COLO829 (cell line): ENCODE results near the gene MSL1.

ENCODE experiments used
- DNase-seq: peaks from one replicate; pipeline ENCODE4 v3.0.0; 2012; ENCODE audit warnings: low spot score

Gene MSL1

DNA sequence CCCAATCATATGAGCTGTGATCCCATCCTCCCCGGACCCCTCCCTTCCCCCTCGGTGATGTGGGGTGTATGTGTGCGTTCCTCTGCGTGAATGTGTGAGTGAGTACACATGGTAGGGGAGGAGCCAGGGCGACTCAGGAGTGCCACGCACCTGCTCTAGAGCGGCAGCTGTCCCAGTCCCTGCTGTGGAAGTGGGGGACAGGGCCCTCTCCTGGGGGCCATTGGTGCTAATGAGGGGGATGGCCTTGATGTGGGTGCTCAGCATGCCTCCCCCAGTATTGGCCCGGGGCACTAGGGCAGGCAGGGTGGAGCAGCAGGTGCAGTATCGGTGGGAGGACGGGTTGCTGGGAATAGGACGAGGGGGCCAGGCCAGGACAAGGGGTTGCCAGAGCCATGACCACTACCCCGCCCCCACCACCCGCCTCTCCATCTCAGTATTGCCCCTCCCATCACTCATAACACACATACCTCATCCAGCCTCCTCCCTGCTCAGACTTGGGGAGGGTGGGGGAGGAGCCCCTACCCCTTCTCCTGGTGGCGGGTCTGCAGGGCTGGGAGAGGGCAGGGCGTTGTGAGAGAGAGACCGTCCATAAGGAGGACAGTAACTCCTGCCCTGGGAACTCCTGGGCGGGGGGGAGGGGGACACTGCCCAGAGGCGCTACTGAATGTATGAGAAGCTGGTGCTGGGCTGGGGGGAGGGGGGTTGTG lies 29.9 kb upstream of the MSL1 start:
- no peak for DNase-seq

DNA sequence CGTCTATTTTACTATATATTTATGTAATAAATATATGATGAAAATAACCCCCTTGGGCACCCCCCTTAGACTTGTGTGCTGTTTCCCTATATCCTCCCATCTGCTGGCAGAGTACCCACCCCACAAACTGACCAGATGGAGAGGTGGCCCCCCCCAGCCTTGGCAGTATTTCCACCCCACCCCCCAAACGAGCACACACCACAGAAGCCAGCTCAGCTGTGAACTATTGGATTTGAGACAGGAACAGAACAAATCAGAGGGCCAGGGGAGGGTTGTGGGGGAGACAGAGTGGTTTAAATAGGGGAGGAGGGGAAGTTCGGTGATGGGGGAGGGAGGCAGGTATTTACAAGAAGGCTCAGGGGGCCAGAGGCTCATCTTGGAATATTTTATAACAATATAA lies 29.2 kb upstream of the MSL1 start:
- DNase-seq, result no peak

DNA sequence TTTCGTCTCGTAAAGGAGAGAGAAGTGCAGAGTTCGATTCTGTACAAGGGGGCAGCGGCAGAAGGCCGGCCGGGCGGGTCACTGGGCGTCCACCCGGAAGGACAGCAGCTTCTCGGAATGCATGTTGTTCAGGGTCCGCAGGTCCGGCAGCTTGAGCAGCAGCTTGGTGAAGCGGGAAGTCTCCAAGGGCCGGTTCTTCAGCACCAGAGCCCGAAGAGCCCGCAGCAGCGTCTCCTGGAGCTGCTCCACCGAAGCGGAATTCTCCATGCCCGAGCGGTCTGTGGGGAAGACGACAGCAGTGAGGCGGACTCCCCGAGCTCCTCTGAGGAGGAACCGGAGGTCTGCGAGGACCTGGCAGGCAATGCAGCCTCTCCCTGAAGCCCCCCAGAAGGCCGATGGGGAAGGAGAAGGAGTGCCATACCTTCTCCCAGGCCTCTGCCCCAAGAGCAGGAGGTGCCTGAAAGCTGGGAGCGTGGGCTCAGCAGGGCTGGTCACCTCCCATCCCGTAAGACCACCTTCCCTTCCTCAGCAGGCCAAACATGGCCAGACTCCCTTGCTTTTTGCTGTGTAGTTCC lies 28.7 kb upstream of the MSL1 start:
- DNase-seq, result no peak

DNA sequence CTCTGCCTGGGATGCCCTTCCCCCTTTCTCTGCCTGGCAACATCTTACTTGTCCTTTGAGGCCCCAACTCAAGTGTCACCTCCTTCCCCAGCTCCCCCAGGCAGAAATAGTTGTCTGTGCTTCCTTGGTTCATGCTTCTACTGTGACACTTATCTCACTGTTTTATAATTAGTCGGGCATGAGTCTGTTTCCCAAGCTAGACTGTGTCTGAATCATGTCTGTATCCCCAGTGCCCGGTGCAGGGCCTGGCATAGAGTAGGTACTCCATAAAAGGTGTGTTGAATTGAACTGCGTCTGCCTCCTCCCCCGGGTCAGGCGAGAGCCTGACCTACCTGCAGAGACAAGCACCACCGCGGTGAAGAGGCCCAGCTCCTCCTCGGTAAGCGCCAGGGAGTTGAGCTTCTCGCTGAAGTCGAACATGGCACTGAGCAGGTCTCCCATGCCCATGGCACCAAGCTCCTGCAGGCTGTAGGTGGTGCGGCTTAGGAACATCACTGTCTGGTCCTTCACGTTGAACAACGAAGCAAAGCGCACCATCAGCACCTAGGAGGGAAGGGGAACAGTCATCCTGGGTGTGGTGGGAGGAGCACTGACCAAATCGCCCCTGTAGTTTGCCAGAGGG lies 28.1 kb upstream of the MSL1 start:
- DNase-seq, result no peak

DNA sequence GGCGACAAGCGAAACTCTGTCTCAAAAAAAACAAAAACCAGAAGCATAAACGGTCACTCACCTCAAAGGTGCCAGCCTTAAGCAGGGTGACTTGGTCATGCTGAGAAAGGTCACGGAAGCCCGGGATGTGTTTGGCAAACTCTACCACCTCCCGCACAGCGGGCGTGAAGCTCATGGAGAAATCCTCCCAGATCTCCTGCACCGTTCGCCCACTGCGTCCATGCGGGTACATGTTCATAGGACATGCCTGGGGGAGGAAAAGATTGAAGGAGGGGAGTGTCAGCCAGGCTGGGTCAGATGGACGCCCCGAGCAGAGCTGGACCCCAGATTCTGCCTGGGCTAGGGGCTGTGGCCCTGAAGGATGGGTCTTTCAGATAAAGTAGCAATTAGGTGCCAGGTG lies 26.9 kb upstream of the MSL1 start:
- DNase-seq, result no peak

DNA sequence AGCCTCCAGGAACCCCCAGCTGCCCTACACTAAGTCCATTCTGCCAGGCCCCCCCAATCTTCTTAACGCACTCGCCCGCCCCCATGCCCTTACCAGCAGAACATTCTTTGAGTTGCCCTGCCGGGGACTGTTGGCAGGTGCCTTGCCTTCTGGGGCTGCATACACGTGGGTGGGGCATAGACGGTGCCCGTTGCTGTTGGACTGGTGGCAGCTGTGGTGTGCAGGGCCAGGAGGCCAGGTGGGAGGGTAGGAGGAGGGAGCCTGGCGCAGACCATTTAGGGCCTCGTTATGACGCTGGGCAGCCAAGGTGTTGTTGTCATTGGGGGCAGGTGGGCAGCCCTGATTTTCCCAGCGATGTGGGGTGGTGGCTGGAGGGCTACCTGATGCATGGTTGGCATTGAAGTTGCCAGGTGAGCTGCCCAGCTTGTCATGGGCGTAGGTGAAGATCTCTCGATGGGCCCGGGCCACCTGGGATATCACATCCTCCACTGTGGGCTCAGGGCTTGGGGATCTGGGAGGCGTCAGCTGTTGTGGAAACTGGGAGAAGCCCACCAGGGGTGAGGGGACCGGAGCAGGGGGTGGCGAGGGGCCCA lies 26.3 kb upstream of the MSL1 start:
- no peak for DNase-seq

DNA sequence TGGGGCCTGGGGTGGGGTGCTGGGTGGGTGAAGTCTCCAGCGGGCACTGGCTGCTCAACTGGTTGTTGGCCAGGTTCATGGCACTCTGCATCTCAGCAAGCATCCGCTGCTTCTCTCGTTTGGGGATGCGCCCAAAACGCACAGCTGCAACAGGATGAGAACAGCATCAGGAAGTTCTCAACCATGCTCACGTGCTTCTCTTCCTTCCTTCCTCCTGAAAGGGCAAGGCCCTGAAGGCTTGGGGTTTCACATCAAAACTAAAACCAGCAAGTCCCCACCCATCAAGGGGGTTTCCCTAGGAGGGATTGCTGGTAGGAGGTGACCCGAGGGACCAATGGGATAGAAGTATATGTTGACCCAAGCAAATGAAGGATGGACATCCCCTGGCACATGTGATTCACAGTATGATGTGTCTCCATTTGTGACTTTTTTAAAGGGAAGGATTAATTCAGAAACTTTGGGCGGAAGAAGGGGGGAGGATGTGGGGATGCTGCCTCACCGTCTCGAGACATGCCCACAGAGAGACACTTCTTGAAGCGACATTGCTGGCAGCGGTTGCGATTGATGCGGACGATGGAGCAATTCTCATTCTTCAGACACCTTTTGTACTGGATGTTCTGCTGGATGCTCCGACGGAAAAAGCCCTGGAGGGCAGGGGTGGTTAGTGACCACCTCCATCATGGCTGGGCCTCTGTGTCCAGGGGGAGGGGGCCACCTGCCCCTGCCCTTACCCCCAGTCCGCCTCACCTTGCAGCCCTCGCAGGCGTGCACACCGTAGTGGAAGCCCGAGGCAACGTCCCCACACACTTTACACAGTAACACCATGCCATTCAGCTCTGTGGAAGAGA lies 25.6 kb upstream of the MSL1 start:
- no peak for DNase-seq

DNA sequence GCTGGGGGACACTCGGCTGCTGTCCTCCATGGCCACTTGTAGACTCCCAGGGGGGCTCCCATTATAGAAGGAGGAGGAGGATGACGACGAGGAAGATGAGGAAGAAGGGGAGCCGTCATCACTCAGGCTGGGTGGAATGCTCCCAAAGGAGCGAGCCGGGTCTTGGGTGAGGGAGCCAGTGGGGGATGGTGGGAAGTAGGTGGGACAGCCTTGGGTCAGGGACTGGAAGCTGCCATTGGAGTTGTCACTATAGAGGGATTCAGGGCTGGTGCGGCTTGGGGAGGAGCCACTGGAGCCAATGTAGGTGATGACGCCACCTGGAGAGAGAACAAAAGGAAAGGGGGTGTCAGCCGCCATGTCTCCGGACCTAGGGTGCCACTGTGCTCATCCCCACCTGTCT lies 24.7 kb upstream of the MSL1 start:
- no peak for DNase-seq

DNA sequence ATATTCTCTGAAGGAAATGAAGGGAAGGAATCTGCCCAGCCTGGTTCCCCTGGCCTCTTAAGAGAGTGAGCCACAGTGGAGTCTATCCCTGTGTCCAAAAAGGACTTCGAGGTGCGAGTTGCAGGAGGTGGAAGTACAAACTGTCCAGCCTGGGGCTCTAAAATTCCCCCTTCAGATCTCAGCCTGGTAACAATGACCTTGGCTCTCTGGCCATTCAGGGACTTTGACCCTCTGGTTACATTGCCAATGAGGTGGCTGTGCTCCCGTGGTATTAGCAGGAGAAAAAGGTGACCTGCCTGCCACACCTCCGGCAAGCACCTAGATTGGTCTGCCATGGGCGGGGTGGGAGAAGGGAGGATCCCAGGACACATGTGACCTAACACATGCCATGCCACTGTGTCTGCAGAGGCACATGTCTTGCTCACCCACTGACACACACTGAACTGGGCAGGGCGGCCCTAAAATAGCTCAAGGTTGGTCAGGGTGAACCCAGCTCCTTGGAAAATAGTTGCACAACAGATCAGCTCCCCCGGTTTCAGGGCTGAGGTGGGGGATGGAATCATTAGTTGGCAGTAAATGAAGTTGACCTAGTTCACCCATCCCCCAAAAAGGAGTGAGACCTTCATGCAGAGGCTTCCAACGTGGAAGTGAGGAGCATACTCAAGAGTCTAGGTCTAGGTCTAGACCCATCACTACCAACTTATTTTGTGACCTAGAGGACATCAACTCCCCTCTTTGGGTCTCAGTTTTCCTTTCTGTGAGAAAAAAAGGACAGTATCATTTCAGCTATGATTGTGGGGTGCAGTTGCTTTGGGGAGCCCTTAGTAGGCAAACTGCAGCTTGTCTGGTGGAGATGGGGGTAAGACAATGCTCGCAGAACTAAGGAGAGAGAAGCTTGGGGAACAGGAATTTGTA lies 23.6 kb upstream of the MSL1 start:
- DNase-seq, result no peak

DNA sequence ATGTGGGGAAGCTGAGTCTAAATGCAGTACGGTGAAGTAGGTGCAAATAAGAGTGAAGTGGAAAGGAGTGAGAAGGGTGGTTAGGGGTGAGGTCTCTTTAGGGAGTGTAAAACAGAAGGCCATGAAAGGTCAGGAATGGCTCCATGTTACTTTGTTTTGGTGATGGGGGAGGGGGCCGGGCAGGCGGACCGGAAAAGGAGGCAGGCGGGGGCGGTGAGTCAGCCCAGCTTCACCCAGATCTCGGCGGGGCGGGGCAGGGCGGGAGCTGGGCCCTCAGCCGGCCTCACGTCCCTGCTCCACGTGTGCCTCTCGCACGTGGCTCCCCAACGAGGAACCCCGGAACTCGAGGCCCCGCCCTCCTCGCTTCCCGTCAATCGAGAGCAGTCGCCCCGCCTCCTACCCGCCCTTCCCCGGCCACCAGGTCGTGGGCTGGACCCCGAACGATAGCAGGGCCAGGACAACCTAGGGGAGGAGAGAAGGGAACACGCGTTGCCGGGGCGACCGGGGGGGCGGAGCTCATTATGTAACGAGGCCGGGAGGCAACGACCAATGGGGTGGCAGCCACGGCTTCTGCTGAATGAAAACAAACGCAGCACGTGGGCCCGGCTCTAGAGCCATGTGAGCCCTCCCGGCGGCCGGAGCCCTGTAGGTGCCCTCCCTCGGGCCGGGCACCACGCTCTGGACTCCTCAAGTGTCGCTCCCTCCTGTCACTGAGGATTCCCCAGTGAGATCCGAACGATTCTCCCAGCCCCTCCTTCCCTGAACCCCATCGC lies 22.7 kb upstream of the MSL1 start:
- DNase-seq, result peak; percentile 100

DNA sequence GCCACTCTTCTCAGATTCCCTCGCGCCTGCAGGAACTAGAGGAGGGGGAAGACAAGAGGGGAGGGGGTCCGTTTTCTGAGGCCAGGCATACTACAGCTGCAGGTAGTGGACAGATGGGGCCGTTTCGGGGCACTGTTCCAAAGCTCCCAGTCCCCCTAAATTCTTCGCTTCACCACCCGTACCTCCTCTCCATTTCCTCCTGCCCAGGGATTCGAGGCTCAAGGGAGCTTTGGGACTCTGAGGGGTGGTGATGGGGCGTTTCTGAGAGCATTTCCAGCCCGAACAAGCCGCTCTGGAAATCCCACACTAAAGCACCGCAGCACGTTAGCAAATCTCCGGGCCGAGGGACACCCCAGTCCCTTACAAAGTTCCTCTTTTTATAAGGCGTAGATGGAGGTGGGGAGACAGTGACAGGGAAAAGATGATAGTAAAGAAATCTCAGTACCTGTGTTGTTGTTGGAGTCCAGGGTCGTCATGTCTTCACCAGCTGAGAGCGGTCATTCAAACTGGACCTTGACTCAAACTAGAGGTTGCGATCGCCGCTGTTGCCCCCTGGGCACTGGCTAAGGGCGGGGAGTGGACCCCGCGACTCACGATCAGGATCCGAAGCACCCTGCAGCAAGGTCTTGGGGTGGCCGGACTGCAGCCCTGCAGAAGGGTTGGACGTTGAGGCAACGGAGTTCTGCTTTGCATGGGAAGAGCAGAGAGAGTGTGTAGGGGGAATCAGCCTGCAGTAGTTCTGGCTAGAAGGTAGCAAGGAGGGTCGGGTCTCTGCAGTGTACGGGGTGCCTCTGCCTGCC lies 22.0 kb upstream of the MSL1 start:
- DNase-seq, result no peak

DNA sequence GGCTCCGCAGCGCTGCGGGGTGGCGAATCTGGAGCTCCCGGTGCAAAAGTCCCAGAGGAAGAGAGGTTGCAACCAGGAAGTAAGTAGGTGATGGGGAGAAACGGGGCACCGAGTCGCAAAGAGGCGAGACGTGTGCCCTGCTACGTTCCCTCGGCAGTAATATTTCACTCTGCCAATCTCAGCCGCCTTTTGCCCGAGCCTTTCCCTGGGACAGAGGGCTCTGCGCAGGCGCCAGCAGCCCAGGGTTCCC lies 21.4 kb upstream of the MSL1 start, which contains the start of gene NR1D1:
Gene NR1D1, minus strand, starts transcription at position 171 of the 250 bp plus-strand sequence. CDS start 495 bp downstream, outside the sequence.
- DNase-seq, result no peak

DNA sequence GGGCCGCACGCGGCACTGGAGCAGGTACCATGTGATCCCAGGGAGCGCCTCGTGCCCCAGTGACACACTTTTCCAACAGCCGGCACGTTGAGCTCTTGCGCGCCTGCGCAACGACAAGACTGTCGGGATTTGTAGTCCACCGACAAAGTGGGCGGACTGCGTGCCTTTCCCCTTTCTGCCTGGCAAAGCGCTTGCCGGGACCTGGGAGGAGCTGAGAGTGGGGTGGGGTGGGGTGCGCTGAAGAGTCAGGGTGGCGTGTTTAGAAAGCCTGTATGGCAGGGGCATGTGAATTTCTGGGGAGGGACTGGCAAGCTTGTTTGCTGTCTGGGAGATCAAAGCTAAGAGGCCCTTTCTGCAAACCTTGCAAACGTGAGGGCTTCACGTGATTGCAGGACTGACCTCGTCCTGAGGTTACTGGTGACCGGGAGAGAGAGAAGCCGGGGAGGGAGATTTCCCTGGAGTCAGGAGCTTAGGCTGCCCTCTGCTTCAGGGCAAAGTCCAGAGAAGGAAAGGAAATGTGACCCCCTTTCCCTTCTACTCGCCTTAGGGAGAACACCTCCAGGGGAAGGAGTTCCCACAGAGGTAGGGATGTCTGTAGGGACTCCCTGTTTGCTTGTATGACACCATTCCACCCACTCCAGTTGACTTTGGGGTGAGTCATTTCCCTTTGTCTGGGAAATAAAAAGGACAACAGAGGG lies 21.0 kb upstream of the MSL1 start:
- DNase-seq, result peak; percentile 99

DNA sequence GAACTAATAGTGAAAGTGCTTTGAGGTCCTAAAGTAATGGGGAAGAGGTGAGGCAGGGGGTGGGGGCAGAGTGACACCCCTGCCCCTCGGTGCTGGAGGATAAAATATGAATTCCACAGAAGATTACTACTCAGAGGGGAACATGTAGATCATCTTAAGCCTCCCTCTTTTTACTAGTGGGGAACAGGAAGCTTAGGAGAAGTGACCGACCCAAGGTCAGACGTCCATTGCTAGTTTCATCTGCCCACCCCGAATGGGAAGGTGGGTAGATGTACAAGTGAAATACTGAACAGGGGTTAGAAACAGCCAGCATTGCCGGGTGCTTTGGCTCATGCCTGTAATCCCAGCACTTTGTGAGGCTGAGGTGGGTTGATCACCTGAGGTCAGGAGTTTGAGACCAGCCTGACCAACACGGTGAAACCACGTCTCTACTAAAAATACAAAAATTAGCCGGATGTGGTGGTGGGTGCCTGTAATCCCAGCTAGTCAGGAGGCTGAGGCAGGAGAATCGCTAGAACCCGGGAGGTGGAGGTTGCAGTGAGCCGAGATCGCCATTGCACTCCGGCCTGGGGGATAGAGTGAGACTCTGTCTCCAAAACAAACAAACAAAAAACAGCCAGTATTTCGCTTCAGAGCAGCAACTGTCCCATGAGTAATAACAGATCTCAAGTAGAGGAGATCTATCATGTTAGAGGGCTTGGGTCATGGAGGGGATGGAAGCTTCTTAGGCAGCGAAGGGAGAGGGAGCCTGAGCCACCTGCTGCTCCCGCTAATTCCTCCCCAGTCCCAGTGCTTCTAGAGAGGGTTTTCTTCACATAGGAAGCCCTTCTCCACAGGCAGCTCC lies 20.2 kb upstream of the MSL1 start:
- no peak for DNase-seq

DNA sequence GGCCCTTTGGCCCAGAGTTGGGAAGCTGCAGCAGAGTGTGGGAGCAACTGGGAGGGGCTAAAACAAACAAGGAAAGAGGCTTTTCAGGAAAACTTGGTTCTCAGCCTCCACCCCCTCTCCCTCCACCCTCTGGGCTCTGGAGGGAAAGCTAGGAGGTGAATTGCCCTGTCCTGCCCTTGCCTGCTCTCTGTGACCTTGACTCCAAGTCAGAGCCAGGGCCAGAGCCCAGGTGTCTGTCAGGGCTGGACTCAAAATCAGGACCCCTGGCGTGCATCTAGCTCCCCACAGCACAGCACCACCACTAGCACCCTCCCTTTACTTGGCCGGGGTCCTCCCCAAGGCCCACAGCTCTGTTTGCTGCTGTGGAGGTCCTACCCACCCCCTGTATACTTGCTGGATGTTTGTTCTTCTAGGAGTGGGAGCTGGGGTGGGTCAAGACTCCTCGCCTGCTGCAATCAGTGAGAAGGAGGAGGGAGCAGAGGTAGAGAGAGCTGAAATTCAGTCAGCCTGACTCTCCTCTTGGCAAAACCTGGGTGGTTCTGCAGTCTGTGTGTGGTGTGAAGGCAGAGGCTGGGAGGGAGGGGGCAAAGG lies 18.6 kb upstream of the MSL1 start:
- DNase-seq, result no peak

DNA sequence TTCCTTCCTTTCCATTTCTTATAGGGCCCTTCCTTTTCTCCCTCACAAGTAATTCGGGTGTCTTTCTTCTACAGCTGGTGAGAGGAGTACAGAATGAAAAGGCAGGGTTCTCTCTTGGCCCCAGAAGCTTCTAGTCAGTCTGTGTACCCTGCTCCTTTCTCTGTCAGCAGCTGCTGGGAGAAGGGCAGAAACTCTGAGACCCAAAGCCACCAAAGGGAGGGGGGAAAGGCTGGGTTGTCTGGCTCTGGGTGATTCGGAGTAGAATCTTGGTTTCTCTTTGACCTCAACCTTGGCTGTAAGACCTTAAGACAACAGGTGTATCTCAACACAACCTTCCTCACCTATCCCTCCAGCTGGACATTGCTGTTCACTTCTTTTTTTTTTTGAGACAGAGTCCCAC lies 18.1 kb upstream of the MSL1 start:
- DNase-seq, result no peak

DNA sequence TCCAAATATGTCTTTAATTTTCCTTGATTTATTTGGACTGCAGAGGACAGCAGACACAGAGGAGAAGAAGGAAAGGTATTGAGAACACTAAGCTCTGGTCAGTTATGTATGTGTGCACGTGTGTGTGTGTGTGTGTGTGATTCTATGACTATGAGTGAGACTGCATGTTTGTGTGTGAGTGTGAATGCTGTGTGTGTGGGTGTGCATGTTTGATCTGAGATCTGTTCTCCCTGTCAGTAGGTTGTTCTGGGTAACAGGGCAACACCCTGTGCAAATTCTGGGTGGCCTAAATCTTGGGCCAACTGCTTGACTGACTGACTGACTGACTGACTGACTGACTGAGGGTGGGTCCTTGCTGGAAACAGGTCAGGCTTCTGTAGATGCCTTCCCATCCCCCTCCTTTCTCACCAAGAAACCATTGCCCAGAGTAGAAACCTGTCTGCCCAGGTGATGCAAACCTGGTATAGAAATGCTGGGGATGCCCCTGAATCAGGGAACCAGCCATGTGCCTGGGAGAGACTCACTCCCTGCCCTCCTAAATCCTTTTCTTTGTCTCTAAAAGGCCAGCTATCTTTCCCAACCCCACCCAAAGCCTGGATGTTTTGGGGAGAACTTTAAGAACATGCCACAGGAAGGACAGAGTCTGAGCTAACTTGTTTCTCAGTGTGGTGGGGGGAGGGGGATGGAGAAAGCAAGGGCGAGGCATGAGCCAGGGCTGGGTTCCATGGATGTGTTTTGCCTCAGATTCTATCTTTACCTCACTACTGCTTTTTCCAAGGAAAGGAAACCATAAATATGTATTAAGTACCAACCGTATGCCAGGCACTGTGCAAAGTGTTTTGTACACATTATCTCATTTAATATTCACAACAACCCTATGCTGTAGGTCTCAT lies 16.9 kb upstream of the MSL1 start:
- no peak for DNase-seq
